ENCODE data around the gene CDH4.

GRCh38 chr20:61949363-61949713 lies 697.3 kb downstream of the CDH4 start:
- no peak for TF ChIP-seq CTCF (conservative IDR thresholded peaks at IDR 0.05)
- TF ChIP-seq EZH2 (IDR thresholded peaks at IDR 0.05; ENCODE audit: low read depth): no peak
